CD4-positive, alpha-beta T cell (primary cell): Measurements from ENCODE around the gene PPP1R3G. TPM values are rescaled to one million over a fixed set of nuclear protein-coding genes. Genes with fewer than 3 reads are reported as not detected.

Experiments
- ATAC-seq: fragments of 200-7000 bp; cut with Tn5 transposase; one replicate; pipeline ENCODE4 v1.10.0; 2022; ENCODE audit warnings: mild to moderate bottlenecking; ENCODE audit not compliant: poor library complexity
- CTCF ChIA-PET: fragments of 350-600 bp; sonication (Branson Sonifier 250); formaldehyde crosslinking; loops from one replicate; lab custom pipeline; 2021; ENCODE audit warnings: antibody characterized with exemption, inconsistent platforms; lab: Charles Lee
- POLR2A ChIA-PET: fragments of 350-600 bp; sonication (Branson Sonifier 250); formaldehyde crosslinking; loops from one replicate; lab custom pipeline; 2021; ENCODE audit warnings: antibody characterized with exemption, inconsistent platforms; lab: Charles Lee
- DNase-seq, 14 experiments: peaks; one replicate each; pipeline ENCODE4 v3.0.0-alpha.2; 2013 to 2020; ENCODE audit warnings: mixed read lengths in 2 of 14
- H3K27ac ChIP-seq, 2 donors: one replicate each; pipeline versions ENCODE4 v1.5.1 to v1.7.0; 2013; ENCODE audit warnings: low read length in 2 of 2, low read depth in 1 of 2, mild to moderate bottlenecking in 1 of 2
- H3K27me3 ChIP-seq, 2 experiments: 1 replicate in 1 of 2; 2 replicates in 1 of 2; pipeline versions ENCODE4 v1.6.1 to v1.7.0; 2013; ENCODE audit warnings: low read length in 2 of 2, control low read depth in 1 of 2, mild to moderate bottlenecking in 1 of 2, moderate library complexity in 1 of 2; ENCODE audit not compliant: insufficient read depth in 2 of 2, control insufficient read depth in 1 of 2
- H3K36me3 ChIP-seq: one replicate; pipeline ENCODE4 v1.6.1; 2013; ENCODE audit warnings: low read length, control low read depth; ENCODE audit not compliant: insufficient read depth
- H3K4me1 ChIP-seq: one replicate; pipeline ENCODE4 v1.6.1; 2013; ENCODE audit warnings: low read length, control low read depth; ENCODE audit not compliant: insufficient read depth
- H3K4me3 ChIP-seq: one replicate; pipeline ENCODE4 v1.5.1; 2013; ENCODE audit warnings: mild to moderate bottlenecking, low read length, moderate library complexity
- H3K9me3 ChIP-seq, 2 experiments: 1 replicate in 1 of 2; 2 replicates in 1 of 2; pipeline versions ENCODE4 v1.6.1 to v1.7.0; 2013; ENCODE audit warnings: low read length in 2 of 2, mild to moderate bottlenecking in 2 of 2, control low read depth in 1 of 2, moderate library complexity in 1 of 2; ENCODE audit not compliant: control insufficient read depth in 1 of 2, insufficient read depth in 1 of 2
- H3K27ac Mint-ChIP-seq: one replicate; pipeline ENCODE4 v1.8.0; 2020; ENCODE audit warnings: mixed read lengths
- H3K27me3 Mint-ChIP-seq: one replicate; pipeline ENCODE4 v1.8.0; 2021; ENCODE audit warnings: mixed read lengths
- H3K36me3 Mint-ChIP-seq: one replicate; pipeline ENCODE4 v1.8.0; 2021; ENCODE audit warnings: low read depth, mixed read lengths
- H3K4me1 Mint-ChIP-seq: one replicate; pipeline ENCODE4 v1.8.0; 2021; ENCODE audit warnings: low read depth, mixed read lengths
- H3K4me3 Mint-ChIP-seq: one replicate; pipeline ENCODE4 v1.8.0; 2020; ENCODE audit warnings: mild to moderate bottlenecking, mixed read lengths
- H3K9me3 Mint-ChIP-seq: one replicate; pipeline ENCODE4 v1.8.0; 2020; ENCODE audit warnings: mixed read lengths
- intact Hi-C, 2 experiments: fragments of 100-400 bp; cut with DNase I in 1 of 2; cut with micrococcal nuclease in 1 of 2; formaldehyde crosslinking; loops; one replicate each; pipeline versions ENCODE4 v1.15.1 to v1.9.0; 2023 to 2025; cut with DNase I, micrococcal nuclease
- total RNA-seq, 174 experiments: library from RNA in 2 of 174; stranded (reverse) in 2 of 174; gene quantifications; one replicate each; pipeline ENCODE4 v1.2.3 and lab custom pipeline; 2021 to 2026
- TF ChIP-seq, protein P1 (sequence below): fragments of 200-600 bp; IDR thresholded peaks from one replicate; pipeline ENCODE4 v1.8.0; 2022; ENCODE audit warnings: antibody characterized with exemption, mild to moderate bottlenecking

The PPP1R3G gene
- total RNA-seq, 2 experiments from 2014 or later = not detected

DNA sequence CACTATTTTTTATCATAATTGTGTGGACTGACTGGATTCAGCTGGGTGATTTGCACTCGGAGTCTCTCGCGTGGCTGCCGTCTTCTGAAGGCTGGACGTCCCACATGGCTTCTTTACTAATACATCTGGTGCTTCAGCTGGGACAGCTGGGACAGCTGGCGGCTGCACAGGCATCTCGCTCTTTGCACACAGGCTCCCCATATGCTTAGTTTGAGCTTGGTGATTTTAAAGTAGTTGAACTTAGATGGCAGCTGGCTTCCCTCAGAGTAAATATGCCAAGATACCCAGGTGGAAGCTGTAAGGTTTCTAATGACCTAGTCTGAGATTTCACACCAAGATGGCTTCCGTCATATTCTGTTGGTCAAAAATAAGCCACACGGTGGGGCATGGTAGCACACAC is 38.7 kb upstream of the PPP1R3G start:
- H3K9me3 Mint-ChIP-seq = peaks cover 13% of the 10 kb centered on the region
- intact Hi-C loops = no loop called here
- ChIA-PET CTCF (no interaction called here), POLR2A (no interaction called here)
- TF ChIP-seq, protein P1, sequence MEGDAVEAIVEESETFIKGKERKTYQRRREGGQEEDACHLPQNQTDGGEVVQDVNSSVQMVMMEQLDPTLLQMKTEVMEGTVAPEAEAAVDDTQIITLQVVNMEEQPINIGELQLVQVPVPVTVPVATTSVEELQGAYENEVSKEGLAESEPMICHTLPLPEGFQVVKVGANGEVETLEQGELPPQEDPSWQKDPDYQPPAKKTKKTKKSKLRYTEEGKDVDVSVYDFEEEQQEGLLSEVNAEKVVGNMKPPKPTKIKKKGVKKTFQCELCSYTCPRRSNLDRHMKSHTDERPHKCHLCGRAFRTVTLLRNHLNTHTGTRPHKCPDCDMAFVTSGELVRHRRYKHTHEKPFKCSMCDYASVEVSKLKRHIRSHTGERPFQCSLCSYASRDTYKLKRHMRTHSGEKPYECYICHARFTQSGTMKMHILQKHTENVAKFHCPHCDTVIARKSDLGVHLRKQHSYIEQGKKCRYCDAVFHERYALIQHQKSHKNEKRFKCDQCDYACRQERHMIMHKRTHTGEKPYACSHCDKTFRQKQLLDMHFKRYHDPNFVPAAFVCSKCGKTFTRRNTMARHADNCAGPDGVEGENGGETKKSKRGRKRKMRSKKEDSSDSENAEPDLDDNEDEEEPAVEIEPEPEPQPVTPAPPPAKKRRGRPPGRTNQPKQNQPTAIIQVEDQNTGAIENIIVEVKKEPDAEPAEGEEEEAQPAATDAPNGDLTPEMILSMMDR = no peak
- no peaks in the 10 kb centered on the region for H3K4me1 Mint-ChIP-seq
- DNase-seq = no peak
- no peak overlapping the region for H3K27ac ChIP-seq
- no peaks in the 10 kb centered on the region for H3K27me3 ChIP-seq
- H3K36me3 Mint-ChIP-seq = peaks cover 55% of the 10 kb centered on the region
- H3K4me3 ChIP-seq = no peak overlapping the region
- H3K4me3 Mint-ChIP-seq = no peak overlapping the region
- peaks cover 14 to 17% of the 10 kb centered on the region in 2 experiments for H3K9me3 ChIP-seq
- no peak for ATAC-seq
- H3K36me3 ChIP-seq = no peaks in the 10 kb centered on the region
- H3K4me1 ChIP-seq = no peaks in the 10 kb centered on the region
- H3K27ac Mint-ChIP-seq = no peak overlapping the region
- no peaks in the 10 kb centered on the region for H3K27me3 Mint-ChIP-seq

DNA sequence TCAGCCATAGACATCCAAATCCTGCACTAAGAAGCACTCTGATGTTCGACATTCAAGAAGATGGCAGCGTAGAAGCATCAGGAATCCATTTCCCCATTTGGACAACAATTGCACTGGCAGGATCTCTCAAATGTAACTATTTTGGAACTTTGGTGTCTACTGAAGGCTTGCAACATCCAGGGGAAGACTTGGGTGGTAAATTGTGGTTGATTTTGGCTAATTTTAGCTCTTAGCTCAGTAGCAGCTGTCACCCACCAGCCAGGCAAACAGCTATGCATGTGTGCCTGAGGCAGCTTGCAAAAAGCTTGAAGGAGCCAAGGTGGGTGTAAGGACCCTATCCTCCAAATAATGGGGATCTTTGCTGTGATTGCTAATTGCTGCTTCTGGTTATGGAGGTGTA is 35.1 kb upstream of the PPP1R3G start:
- TF ChIP-seq, protein P1 = no peak
- no peak overlapping the region for H3K27ac ChIP-seq
- ChIA-PET POLR2A (no interaction called here), CTCF (interaction anchor here (0.6 kb wide), 1 partner anchor 28 kb away, joined by 3 read pairs; no protein-coding TSS in a partner anchor)
- H3K4me1 Mint-ChIP-seq = no peaks in the 10 kb centered on the region
- no peaks in the 10 kb centered on the region for H3K4me1 ChIP-seq
- ATAC-seq (no peak), DNase-seq (no peak)
- peaks cover 14 to 17% of the 10 kb centered on the region in 2 experiments for H3K9me3 ChIP-seq
- intact Hi-C loops = no loop called here
- H3K36me3 Mint-ChIP-seq = peaks cover 32% of the 10 kb centered on the region
- H3K36me3 ChIP-seq = no peaks in the 10 kb centered on the region
- H3K27me3 ChIP-seq = no peaks in the 10 kb centered on the region
- H3K27me3 Mint-ChIP-seq = no peaks in the 10 kb centered on the region
- H3K4me3 ChIP-seq = no peak overlapping the region
- H3K27ac Mint-ChIP-seq = no peak overlapping the region
- no peak overlapping the region for H3K4me3 Mint-ChIP-seq
- peaks cover 13% of the 10 kb centered on the region for H3K9me3 Mint-ChIP-seq

DNA sequence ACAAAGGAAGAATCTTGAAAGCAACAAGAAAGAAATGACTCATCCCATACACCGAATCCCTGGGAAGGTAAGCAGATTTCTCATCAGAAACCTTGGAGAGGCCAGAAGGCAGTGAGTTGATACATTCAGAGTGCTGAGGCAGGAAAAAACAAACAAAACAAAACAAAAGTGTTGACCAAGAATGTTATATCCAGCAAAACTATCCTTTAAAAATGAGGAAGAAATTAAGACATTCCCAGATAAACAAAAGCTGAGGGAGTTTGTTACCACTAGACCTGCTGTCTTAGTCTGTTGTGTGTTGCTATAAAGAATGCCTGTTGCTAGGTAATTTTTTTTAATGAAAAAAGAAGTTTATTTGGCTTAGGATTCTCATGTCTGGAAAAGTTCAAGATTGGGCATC is 33.7 kb upstream of the PPP1R3G start:
- peaks cover 14 to 17% of the 10 kb centered on the region in 2 experiments for H3K9me3 ChIP-seq
- TF ChIP-seq, protein P1 = no peak
- intact Hi-C loops = no loop called here
- no peak overlapping the region for H3K27ac ChIP-seq
- peaks cover 13% of the 10 kb centered on the region for H3K9me3 Mint-ChIP-seq
- no peaks in the 10 kb centered on the region for H3K4me1 Mint-ChIP-seq
- no peaks in the 10 kb centered on the region for H3K27me3 ChIP-seq
- H3K36me3 Mint-ChIP-seq = peaks cover 24% of the 10 kb centered on the region
- H3K36me3 ChIP-seq = no peaks in the 10 kb centered on the region
- no peaks in the 10 kb centered on the region for H3K4me1 ChIP-seq
- ATAC-seq (no peak), DNase-seq (no peak)
- POLR2A ChIA-PET = no interaction called here
- no peak overlapping the region for H3K27ac Mint-ChIP-seq
- no peak overlapping the region for H3K4me3 Mint-ChIP-seq
- no peak overlapping the region for H3K4me3 ChIP-seq
- H3K27me3 Mint-ChIP-seq = no peaks in the 10 kb centered on the region
- CTCF ChIA-PET = interaction anchor here (1.2 kb wide), 1 partner anchor 9 kb away, joined by 3 read pairs; no protein-coding TSS in a partner anchor
